Measurements from ENCODE around the gene DENND5B.

DNA sequence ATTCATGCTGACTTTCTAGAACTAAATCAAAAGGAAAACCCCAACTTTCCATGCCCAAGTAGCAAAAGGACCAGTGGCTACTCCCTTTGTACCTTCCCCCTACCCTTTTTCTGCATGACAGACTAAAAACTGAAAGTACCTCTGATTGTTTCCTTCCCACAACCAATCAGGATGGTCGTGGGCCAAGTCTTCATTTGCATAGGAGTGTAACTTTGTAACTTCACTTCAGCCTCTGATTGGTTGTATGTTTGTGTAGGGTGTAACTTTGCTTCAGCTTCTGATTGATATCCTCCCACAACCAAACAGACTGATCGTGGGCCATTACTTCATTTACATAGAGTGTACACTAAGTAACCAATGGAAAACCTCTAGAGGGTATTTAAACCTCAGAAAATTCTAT lies 96.5 kb downstream of the DENND5B start:
- TF ChIP-seq, protein P1, sequence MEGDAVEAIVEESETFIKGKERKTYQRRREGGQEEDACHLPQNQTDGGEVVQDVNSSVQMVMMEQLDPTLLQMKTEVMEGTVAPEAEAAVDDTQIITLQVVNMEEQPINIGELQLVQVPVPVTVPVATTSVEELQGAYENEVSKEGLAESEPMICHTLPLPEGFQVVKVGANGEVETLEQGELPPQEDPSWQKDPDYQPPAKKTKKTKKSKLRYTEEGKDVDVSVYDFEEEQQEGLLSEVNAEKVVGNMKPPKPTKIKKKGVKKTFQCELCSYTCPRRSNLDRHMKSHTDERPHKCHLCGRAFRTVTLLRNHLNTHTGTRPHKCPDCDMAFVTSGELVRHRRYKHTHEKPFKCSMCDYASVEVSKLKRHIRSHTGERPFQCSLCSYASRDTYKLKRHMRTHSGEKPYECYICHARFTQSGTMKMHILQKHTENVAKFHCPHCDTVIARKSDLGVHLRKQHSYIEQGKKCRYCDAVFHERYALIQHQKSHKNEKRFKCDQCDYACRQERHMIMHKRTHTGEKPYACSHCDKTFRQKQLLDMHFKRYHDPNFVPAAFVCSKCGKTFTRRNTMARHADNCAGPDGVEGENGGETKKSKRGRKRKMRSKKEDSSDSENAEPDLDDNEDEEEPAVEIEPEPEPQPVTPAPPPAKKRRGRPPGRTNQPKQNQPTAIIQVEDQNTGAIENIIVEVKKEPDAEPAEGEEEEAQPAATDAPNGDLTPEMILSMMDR (IDR thresholded peaks at IDR 0.05) = no peak
- TF ChIP-seq POLR2A (IDR thresholded peaks at IDR 0.05) = no peak

Data from heart left ventricle (tissue), 13 donors.